Liver (tissue), 3 donors: ENCODE measurements around the gene SUPT4H1.

Experiments
- CTCF ChIP-seq: fragments of 150-350 bp; IDR thresholded peaks from 2 replicates; pipeline ENCODE4 v1.5.1; 2017; ENCODE audit warnings: improper control_type of control experiment, low read depth, low read length; ENCODE audit not compliant: missing input control
- EGR1 ChIP-seq, 2 donors: IDR thresholded peaks; 2 replicates each; pipeline ENCODE4 v1.6.1; 2016 to 2018; ENCODE audit warnings: antibody characterized with exemption in 2 of 2, low read depth in 2 of 2
- GABPA ChIP-seq, 2 donors: IDR thresholded peaks in 1 of 2; conservative IDR thresholded peaks in 1 of 2; 2 replicates each; pipeline ENCODE4 v1.6.1; 2016; ENCODE audit warnings: antibody characterized with exemption in 2 of 2, mild to moderate bottlenecking in 1 of 2, moderate library complexity in 1 of 2
- RAD21 ChIP-seq, 2 donors: IDR thresholded peaks; 2 replicates each; pipeline ENCODE4 v1.6.1; 2016; ENCODE audit warnings: antibody characterized with exemption in 2 of 2, mild to moderate bottlenecking in 2 of 2
- TAF1 ChIP-seq: conservative IDR thresholded peaks from 2 replicates; pipeline ENCODE4 v1.6.1; 2016; ENCODE audit warnings: antibody characterized with exemption, mild to moderate bottlenecking
- YY1 ChIP-seq: IDR thresholded peaks from 2 replicates; pipeline ENCODE4 v1.6.1; 2016; ENCODE audit warnings: antibody characterized with exemption, mild to moderate bottlenecking
- ZBTB33 ChIP-seq: IDR thresholded peaks from 2 replicates; pipeline ENCODE4 v1.6.1; 2016; ENCODE audit warnings: antibody characterized with exemption
- donor health status: healthy.
- donor health status: healthy.

GRCh38 chr17:58394534-58395223 is 42.7 kb upstream of the SUPT4H1 start:
- TF ChIP-seq GABPA (IDR thresholded peaks at IDR 0.05 in 1 of 2, conservative IDR thresholded peaks at IDR 0.05 in 1 of 2) (no peak), CTCF (no peak), RAD21 (IDR thresholded peaks at IDR 0.05) (no peak), EGR1 (IDR thresholded peaks at IDR 0.05; ENCODE audit: low read depth in 2 of 2) (no peak), YY1 (no peak), TAF1 (no peak), ZBTB33 (no peak)
